Esophagus muscularis mucosa (tissue), 3 donors: ENCODE measurements around the gene TIMP4.

Experiments used
- CTCF ChIP-seq, 3 experiments: fragments of 200-600 bp in 2 of 3; fragments of 450-650 bp in 1 of 3; sonication (generic) in 2 of 3; IDR thresholded peaks; one replicate each; pipeline ENCODE4 v1.5.1; 2017 to 2019; ENCODE audit warnings: antibody characterized with exemption in 3 of 3, mild to moderate bottlenecking in 2 of 3, moderate library complexity in 1 of 3
- POLR2A ChIP-seq: fragments of 450-650 bp; IDR thresholded peaks from one replicate; pipeline ENCODE4 v1.6.1; 2017; ENCODE audit warnings: antibody characterized with exemption, moderate library complexity, mild to moderate bottlenecking, low read depth
- POLR2AphosphoS5 ChIP-seq, 2 donors: sonication (generic); formaldehyde crosslinking; IDR thresholded peaks; one replicate each; pipeline ENCODE4 v1.6.1; 2017; ENCODE audit warnings: antibody characterized with exemption in 2 of 2

GRCh38 chr3:12155264-12155663 is 3.4 kb downstream of the TIMP4 start:
- TF ChIP-seq CTCF (IDR thresholded peaks at IDR 0.05), result no peak
- no peak for TF ChIP-seq POLR2A
- TF ChIP-seq POLR2AphosphoS5 (IDR thresholded peaks at IDR 0.05), result no peak
